ENCODE measurements around the gene LPP. TPM values are rescaled to one million over a fixed set of nuclear protein-coding genes. Genes with fewer than 3 reads are reported as not detected.

LPP gene
- total and polyA plus RNA-seq, 2 of the 13 experiments (the other 11 are each of a cell fraction or from before 2014, with no cell fraction given): 19.2 to 29.9 TPM

GRCh38 chr3:188490416-188490815 is 336.5 kb downstream of the LPP start:
- H3K79me2 ChIP-seq (ENCODE audit: insufficient read depth, low read length): no peaks in the 10 kb centered on the region
- POLR2A ChIA-PET: no interaction called here
- DNase-seq (ENCODE audit: low spot score) (no peak), FAIRE-seq (no peak), ATAC-seq (no peak)
- H3K4me1 ChIP-seq (ENCODE audit: insufficient read depth, low read length): no peaks in the 10 kb centered on the region
- in situ Hi-C loops (cut with HindIII; ENCODE audit: extremely low pct_ligation_motif_present, low pct_unique_long_range_greater_than_20kb) (no loop called here), intact Hi-C loops (cut with micrococcal nuclease; ENCODE audit: unreplicated experiment) (no loop called here)
- BruUV-seq (replicated peaks): no TSS peak
- CTCF ChIA-PET (ENCODE audit: low intra/inter-chr PET ratio, low total read pairs): no interaction called here
- no peaks in the 10 kb centered on the region for H3K9me3 ChIP-seq (ENCODE audit: low read length)
- H2AFZ ChIP-seq (ENCODE audit: low read length): no peak overlapping the region
- H4K20me1 ChIP-seq (ENCODE audit: insufficient read depth, low read length): no peaks in the 10 kb centered on the region
- no peak overlapping the region for H3K4me2 ChIP-seq (ENCODE audit: low read depth, low read length)
- H3K9ac ChIP-seq (ENCODE audit: insufficient read depth, low read depth, low read length): no peak overlapping the region
- H3K4me3 ChIP-seq (replicated peaks in 1 of 3; ENCODE audit: insufficient read depth in 1 of 3, low read depth in 2 of 3, low read length in 3 of 3): no peak overlapping the region
- H3K27ac ChIP-seq (ENCODE audit: extremely low read length, insufficient read depth, low read length): no peak overlapping the region
- WGBS (ENCODE audit: low lambda C conversion rate): 98% methylated on average over 11 of the region's 11 CpGs
- H3K27me3 ChIP-seq (ENCODE audit: control insufficient read depth in 1 of 2, insufficient read depth in 2 of 2, low read length in 2 of 2): no peaks in the 10 kb centered on the region
- TF ChIP-seq ARID2 (CRISPR knock-in tag; IDR thresholded peaks at IDR 0.05; ENCODE audit: borderline replicate concordance) (no peak), MBD4 (IDR thresholded peaks at IDR 0.05; ENCODE audit: borderline replicate concordance, low read length) (no peak), BORCS8-MEF2B (CRISPR knock-in tag; IDR thresholded peaks at IDR 0.05) (no peak), ZNF260 (CRISPR knock-in tag; IDR thresholded peaks at IDR 0.05; ENCODE audit: borderline replicate concordance, low read depth) (no peak), ZMYM4 (CRISPR knock-in tag; IDR thresholded peaks at IDR 0.05) (no peak), GFI1 (CRISPR knock-in tag; IDR thresholded peaks at IDR 0.05; ENCODE audit: borderline replicate concordance) (no peak), ZNF101 (CRISPR knock-in tag; IDR thresholded peaks at IDR 0.05; ENCODE audit: borderline replicate concordance, low read depth) (no peak), ZNF468 (CRISPR knock-in tag; IDR thresholded peaks at IDR 0.05) (no peak), WIZ (CRISPR knock-in tag; IDR thresholded peaks at IDR 0.05) (no peak), NFIB (CRISPR knock-in tag; IDR thresholded peaks at IDR 0.05; ENCODE audit: borderline replicate concordance) (no peak), HDAC1 (CRISPR knock-in tag; IDR thresholded peaks at IDR 0.05) (no peak), ZBTB26 (CRISPR knock-in tag; IDR thresholded peaks at IDR 0.05; ENCODE audit: borderline replicate concordance) (no peak), PHF8 (CRISPR knock-in tag; IDR thresholded peaks at IDR 0.05) (no peak), MTA3 (CRISPR knock-in tag; IDR thresholded peaks at IDR 0.05) (no peak), ZNF451 (CRISPR knock-in tag; IDR thresholded peaks at IDR 0.05) (no peak), HOXA9 (CRISPR knock-in tag; IDR thresholded peaks at IDR 0.05; ENCODE audit: borderline replicate concordance) (no peak), GABPA (IDR thresholded peaks at IDR 0.05; ENCODE audit: low read depth, low read length) (no peak), GABPA (CRISPR knock-in tag; IDR thresholded peaks at IDR 0.05; ENCODE audit: low read depth) (no peak)
- TF ChIP-seq, protein P1, sequence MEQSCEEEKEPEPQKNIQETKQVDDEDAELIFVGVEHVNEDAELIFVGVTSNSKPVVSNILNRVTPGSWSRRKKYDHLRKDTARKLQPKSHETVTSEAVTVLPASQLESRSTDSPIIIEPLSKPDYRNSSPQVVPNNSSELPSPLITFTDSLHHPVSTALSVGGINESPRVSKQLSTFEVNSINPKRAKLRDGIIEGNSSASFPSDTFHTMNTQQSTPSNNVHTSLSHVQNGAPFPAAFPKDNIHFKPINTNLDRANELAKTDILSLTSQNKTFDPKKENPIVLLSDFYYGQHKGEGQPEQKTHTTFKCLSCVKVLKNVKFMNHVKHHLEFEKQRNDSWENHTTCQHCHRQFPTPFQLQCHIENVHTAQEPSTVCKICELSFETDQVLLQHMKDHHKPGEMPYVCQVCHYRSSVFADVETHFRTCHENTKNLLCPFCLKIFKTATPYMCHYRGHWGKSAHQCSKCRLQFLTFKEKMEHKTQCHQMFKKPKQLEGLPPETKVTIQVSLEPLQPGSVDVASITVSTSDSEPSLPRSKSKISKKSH (CRISPR knock-in tag; IDR thresholded peaks at IDR 0.05; ENCODE audit: borderline replicate concordance): no peak
- TF ChIP-seq, protein P2, sequence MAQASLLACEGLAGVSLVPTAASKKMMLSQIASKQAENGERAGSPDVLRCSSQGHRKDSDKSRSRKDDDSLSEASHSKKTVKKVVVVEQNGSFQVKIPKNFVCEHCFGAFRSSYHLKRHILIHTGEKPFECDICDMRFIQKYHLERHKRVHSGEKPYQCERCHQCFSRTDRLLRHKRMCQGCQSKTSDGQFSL (CRISPR knock-in tag; IDR thresholded peaks at IDR 0.05): no peak
- peaks cover 5 to 8% of the 10 kb centered on the region in 2 experiments; a peak in 3 of 5 replicates for H3K36me3 ChIP-seq (replicated peaks in 1 of 2; ENCODE audit: control insufficient read depth in 1 of 2, insufficient read depth in 2 of 2, low read length in 2 of 2)
